ENCODE measurements around the gene TPP1.

TPP1 gene

GRCh38 chr11:6625832-6626420 is 6.7 kb upstream of the TPP1 start:
- no peak for TF ChIP-seq CTCF (IDR thresholded peaks at IDR 0.05)
- Histone ChIP-seq H3K36me3 (no peaks in the 10 kb centered on the region), H3K4me1 (ENCODE audit: control insufficient read depth in 1 of 2, insufficient read depth in 1 of 2, low read depth in 1 of 2, low read length in 1 of 2) (no peaks in the 10 kb centered on the region), H3K4me3 (ENCODE audit: low read depth in 1 of 2, low read length in 1 of 2) (no peak overlapping the region), H3K9me3 (no peaks in the 10 kb centered on the region), H3K27ac (no peak overlapping the region), H3K27me3 (no peaks in the 10 kb centered on the region)

- H3K4me1 ChIP-seq (ENCODE audit: control insufficient read depth in 1 of 2, insufficient read depth in 1 of 2, low read depth in 1 of 2, low read length in 1 of 2): no peaks in the 10 kb centered on the region
- no peak overlapping the region for H3K4me3 ChIP-seq (ENCODE audit: low read depth in 1 of 2, low read length in 1 of 2)
- H3K27me3 ChIP-seq: no peaks in the 10 kb centered on the region
- TF ChIP-seq CTCF (IDR thresholded peaks at IDR 0.05): no peak
- H3K9me3 ChIP-seq: no peaks in the 10 kb centered on the region
- no peak overlapping the region for H3K27ac ChIP-seq
- H3K36me3 ChIP-seq: no peaks in the 10 kb centered on the region
Observed at GRCh38 chr11:6625156-6625831, 6.1 kb upstream of the TPP1 start.

- no peaks in the 10 kb centered on the region for H3K27me3 ChIP-seq
- H3K36me3 ChIP-seq: no peaks in the 10 kb centered on the region
- TF ChIP-seq CTCF (IDR thresholded peaks at IDR 0.05): no peak
- H3K9me3 ChIP-seq: no peaks in the 10 kb centered on the region
- H3K27ac ChIP-seq: no peak overlapping the region
- H3K4me1 ChIP-seq (ENCODE audit: control insufficient read depth in 1 of 2, insufficient read depth in 1 of 2, low read depth in 1 of 2, low read length in 1 of 2): peaks cover 8 to 10% of the 10 kb centered on the region in 2 experiments
- no peak overlapping the region for H3K4me3 ChIP-seq (ENCODE audit: low read depth in 1 of 2, low read length in 1 of 2)
Observed at GRCh38 chr11:6623391-6624363, 4.5 kb upstream of the TPP1 start.

GRCh38 chr11:6622261-6623171 is 3.3 kb upstream of the TPP1 start:
- H3K36me3 ChIP-seq: no peaks in the 10 kb centered on the region
- H3K4me1 ChIP-seq (ENCODE audit: control insufficient read depth in 1 of 2, insufficient read depth in 1 of 2, low read depth in 1 of 2, low read length in 1 of 2): peaks cover 19 to 21% of the 10 kb centered on the region in 2 experiments
- no peak overlapping the region for H3K4me3 ChIP-seq (ENCODE audit: low read depth in 1 of 2, low read length in 1 of 2)
- TF ChIP-seq CTCF (IDR thresholded peaks at IDR 0.05): no peak
- no peaks in the 10 kb centered on the region for H3K27me3 ChIP-seq
- no peaks in the 10 kb centered on the region for H3K9me3 ChIP-seq
- no peak overlapping the region for H3K27ac ChIP-seq

GRCh38 chr11:6621711-6622211 is 2.5 kb upstream of the TPP1 start:
- no peaks in the 10 kb centered on the region for H3K9me3 ChIP-seq
- H3K4me1 ChIP-seq (ENCODE audit: control insufficient read depth in 1 of 2, insufficient read depth in 1 of 2, low read depth in 1 of 2, low read length in 1 of 2): peaks cover 27 to 29% of the 10 kb centered on the region in 2 experiments
- no peak for TF ChIP-seq CTCF (IDR thresholded peaks at IDR 0.05)
- no peak overlapping the region for H3K4me3 ChIP-seq (ENCODE audit: low read depth in 1 of 2, low read length in 1 of 2)
- H3K27me3 ChIP-seq: no peaks in the 10 kb centered on the region
- H3K27ac ChIP-seq: no peak overlapping the region
- peaks cover under 1% of the 10 kb centered on the region for H3K36me3 ChIP-seq

All from neutrophil (primary cell).